RWPE2 (cell line): Measurements from ENCODE around the gene LMTK3.
"Not testable (repeated sequence)": the region's sequence is repeated elsewhere in the genome, so short reads cannot be mapped to it uniquely, and the experiment has no call there.

ENCODE experiments used
- ATAC-seq: fragments of 200-7000 bp; cut with Tn5 transposase; 3 replicates; pipeline ENCODE4 v1.9.1; 2021; ENCODE audit warnings: low read depth
- DNase-seq: peaks from one replicate; pipeline ENCODE4 v3.0.0-alpha.2; 2020; ENCODE audit warnings: low spot score
- H3K27ac ChIP-seq: fragments of 450-650 bp; 2 replicates; pipeline ENCODE4 v1.5.1; 2017; ENCODE audit warnings: mild to moderate bottlenecking; ENCODE audit not compliant: poor library complexity, severe bottlenecking
- H3K27me3 ChIP-seq: fragments of 250-450 bp; sonication (Bioruptor Pico); 2 replicates; pipeline ENCODE4 v1.5.1; 2021; ENCODE audit warnings: mild to moderate bottlenecking, moderate library complexity; ENCODE audit not compliant: insufficient read depth, poor library complexity, severe bottlenecking
- H3K36me3 ChIP-seq: fragments of 250-450 bp; sonication (Bioruptor Pico); 2 replicates; pipeline ENCODE4 v1.5.1; 2020; ENCODE audit warnings: low read depth, mild to moderate bottlenecking, moderate library complexity
- H3K4me1 ChIP-seq: fragments of 250-450 bp; sonication (Bioruptor Pico); 2 replicates; pipeline ENCODE4 v1.5.1; 2021; ENCODE audit warnings: mild to moderate bottlenecking, moderate library complexity; ENCODE audit not compliant: insufficient read depth, poor library complexity, severe bottlenecking
- H3K4me3 ChIP-seq: fragments of 250-450 bp; sonication (Bioruptor Pico); 2 replicates; pipeline ENCODE4 v1.5.1; 2021; ENCODE audit warnings: mild to moderate bottlenecking, moderate library complexity; ENCODE audit not compliant: severe bottlenecking
- H3K9me3 ChIP-seq: fragments of 250-450 bp; sonication (Bioruptor Pico); 2 replicates; pipeline ENCODE4 v1.5.1; 2021; ENCODE audit warnings: mild to moderate bottlenecking, moderate library complexity; ENCODE audit not compliant: severe bottlenecking
- CTCF ChIP-seq: fragments of 450-650 bp; IDR thresholded peaks from one replicate; pipeline ENCODE4 v1.5.1; 2017; ENCODE audit warnings: mild to moderate bottlenecking, moderate library complexity; ENCODE audit not compliant: poor library complexity, severe bottlenecking

The LMTK3 gene

GRCh38 chr19:48492925-48493717 is 18.5 kb downstream of the LMTK3 start:
- H3K9me3 ChIP-seq: no peaks in the 10 kb centered on the region
- ATAC-seq: peak; percentile 82
- DNase-seq: peak; percentile 99
- H3K36me3 ChIP-seq: no peaks in the 10 kb centered on the region
- H3K27ac ChIP-seq: peak overlapping the region; percentile 66
- no peak for TF ChIP-seq CTCF
- H3K4me1 ChIP-seq: peaks cover 10% of the 10 kb centered on the region
- H3K4me3 ChIP-seq: peak overlapping the region; percentile 61
- H3K27me3 ChIP-seq: no peaks in the 10 kb centered on the region

GRCh38 chr19:48491793-48492123 is 19.9 kb downstream of the LMTK3 start:
- Histone ChIP-seq H3K27me3 (no peaks in the 10 kb centered on the region), H3K4me1 (peaks cover 24% of the 10 kb centered on the region), H3K4me3 (no peak overlapping the region), H3K9me3 (no peaks in the 10 kb centered on the region), H3K36me3 (no peaks in the 10 kb centered on the region), H3K27ac (peak overlapping the region; percentile 66)
- TF ChIP-seq CTCF: no peak
- no peak for DNase-seq
- ATAC-seq: no peak

- no peaks in the 10 kb centered on the region for H3K9me3 ChIP-seq
- H3K4me3 ChIP-seq: no peak overlapping the region
- peak overlapping the region; percentile 66 for H3K27ac ChIP-seq
- no peaks in the 10 kb centered on the region for H3K27me3 ChIP-seq
- H3K36me3 ChIP-seq: no peaks in the 10 kb centered on the region
- peaks cover 30% of the 10 kb centered on the region for H3K4me1 ChIP-seq
- DNase-seq (peak; percentile 64), ATAC-seq (no peak)
- no peak for TF ChIP-seq CTCF
Observed at GRCh38 chr19:48490981-48491792, 20.4 kb downstream of the LMTK3 start.

GRCh38 chr19:48489608-48490216 is 21.9 kb downstream of the LMTK3 start:
- H3K4me3 ChIP-seq: no peak overlapping the region
- no peaks in the 10 kb centered on the region for H3K9me3 ChIP-seq
- TF ChIP-seq CTCF: peak; percentile 94
- H3K4me1 ChIP-seq: peaks cover 31% of the 10 kb centered on the region
- DNase-seq (peak; percentile 58), ATAC-seq (0 out of 3 replicates have a peak, but pooled peaks have one; percentile 15)
- H3K36me3 ChIP-seq: no peaks in the 10 kb centered on the region
- no peak overlapping the region for H3K27ac ChIP-seq
- H3K27me3 ChIP-seq: no peaks in the 10 kb centered on the region

GRCh38 chr19:48488478-48488877 is 23.2 kb downstream of the LMTK3 start:
- H3K27ac ChIP-seq: peak overlapping the region; percentile 89
- H3K9me3 ChIP-seq, ATAC-seq, H3K36me3 ChIP-seq, H3K27me3 ChIP-seq, DNase-seq, H3K4me3 ChIP-seq: not testable (repeated sequence)
- H3K4me1 ChIP-seq: peaks cover 27% of the 10 kb centered on the region
